Central memory CD8-positive, alpha-beta T cell (primary cell): Measurements from ENCODE around the gene MYH7.
"Not testable (repeated sequence)": the region's sequence is repeated elsewhere in the genome, so short reads cannot be mapped to it uniquely, and the experiment has no call there.

Experiments used
- ATAC-seq: fragments of 150-1000 bp; cut with Tn5 transposase; replicated peaks from 2 replicates; pipeline ENCODE4 v1.10.0; 2022; ENCODE audit warnings: mild to moderate bottlenecking, moderate FRiP score, moderate number of reproducible peaks; ENCODE audit not compliant: poor library complexity, severe bottlenecking; ENCODE audit errors: extremely low read depth
- DNase-seq, 2 donors: peaks; one replicate each; pipeline ENCODE4 v3.0.0; 2021; ENCODE audit warnings: low spot score in 2 of 2
- H3K27ac Mint-ChIP-seq: one replicate; pipeline ENCODE4 v1.8.0; 2022; ENCODE audit warnings: low read depth, mild to moderate bottlenecking, moderate library complexity, mixed read lengths
- H3K27me3 Mint-ChIP-seq: one replicate; pipeline ENCODE4 v1.8.0; 2022; ENCODE audit warnings: mixed read lengths
- H3K36me3 Mint-ChIP-seq: one replicate; pipeline ENCODE4 v1.8.0; 2022; ENCODE audit warnings: mild to moderate bottlenecking, moderate library complexity, mixed read lengths; ENCODE audit not compliant: insufficient read depth
- H3K4me1 Mint-ChIP-seq: one replicate; pipeline ENCODE4 v1.8.0; 2022; ENCODE audit warnings: mixed read lengths
- H3K4me3 Mint-ChIP-seq: one replicate; pipeline ENCODE4 v1.8.0; 2022; ENCODE audit warnings: mild to moderate bottlenecking, moderate library complexity, mixed read lengths
- H3K9me3 Mint-ChIP-seq: one replicate; pipeline ENCODE4 v1.8.0; 2022; ENCODE audit warnings: mixed read lengths

Gene MYH7

GRCh38 chr14:23396781-23397407 lies 38.6 kb downstream of the MYH7 start:
- Mint-ChIP-seq H3K27me3 (peaks cover 20% of the 10 kb centered on the region), H3K4me1 (no peaks in the 10 kb centered on the region), H3K27ac (no peak overlapping the region), H3K9me3 (no peaks in the 10 kb centered on the region), H3K4me3 (no peak overlapping the region), H3K36me3 (peaks cover 3% of the 10 kb centered on the region)
- DNase-seq (no peak), ATAC-seq (no peak)

- H3K9me3 Mint-ChIP-seq = no peaks in the 10 kb centered on the region
- DNase-seq = no peak
- H3K4me3 Mint-ChIP-seq = no peak overlapping the region
These were observed 39.3 kb downstream of the MYH7 start for GRCh38 chr14:23396126-23396525.

GRCh38 chr14:23392613-23393012 lies 42.8 kb downstream of the MYH7 start:
- no peaks in the 10 kb centered on the region for H3K9me3 Mint-ChIP-seq
- H3K4me1 Mint-ChIP-seq = no peaks in the 10 kb centered on the region
- DNase-seq = no peak
- no peak overlapping the region for H3K4me3 Mint-ChIP-seq
- H3K36me3 Mint-ChIP-seq = peaks cover 3% of the 10 kb centered on the region
- no peak overlapping the region for H3K27ac Mint-ChIP-seq
- no peak for ATAC-seq
- peaks cover 45% of the 10 kb centered on the region for H3K27me3 Mint-ChIP-seq

More at GRCh38 chr14:23396126-23396525, 39.3 kb downstream of the MYH7 start:
- H3K27ac Mint-ChIP-seq = no peak overlapping the region
- ATAC-seq = no peak
- H3K4me1 Mint-ChIP-seq = no peaks in the 10 kb centered on the region
- peaks cover 19% of the 10 kb centered on the region for H3K27me3 Mint-ChIP-seq
- H3K36me3 Mint-ChIP-seq = peaks cover 3% of the 10 kb centered on the region

- ATAC-seq, H3K9me3 Mint-ChIP-seq, H3K4me3 Mint-ChIP-seq, DNase-seq, H3K36me3 Mint-ChIP-seq, H3K4me1 Mint-ChIP-seq, H3K27ac Mint-ChIP-seq: not testable (repeated sequence)
- H3K27me3 Mint-ChIP-seq = peaks cover 45% of the 10 kb centered on the region
These were observed 45.6 kb downstream of the MYH7 start for GRCh38 chr14:23389871-23390270.

- Mint-ChIP-seq H3K27ac (no peak overlapping the region), H3K36me3 (peaks cover 3% of the 10 kb centered on the region), H3K4me1 (no peaks in the 10 kb centered on the region), H3K27me3 (peaks cover 47% of the 10 kb centered on the region), H3K4me3 (no peak overlapping the region), H3K9me3 (no peaks in the 10 kb centered on the region)
- no peak for ATAC-seq
- no peak for DNase-seq
These were observed 46.1 kb downstream of the MYH7 start for GRCh38 chr14:23389396-23389795.

- DNase-seq (no peak), ATAC-seq (no peak)
- Mint-ChIP-seq H3K36me3 (peaks cover 3% of the 10 kb centered on the region), H3K9me3 (no peaks in the 10 kb centered on the region), H3K4me3 (no peak overlapping the region), H3K27ac (no peak overlapping the region), H3K27me3 (peaks cover 51% of the 10 kb centered on the region), H3K4me1 (no peaks in the 10 kb centered on the region)
These were observed 46.5 kb downstream of the MYH7 start for GRCh38 chr14:23388996-23389395.

GRCh38 chr14:23387916-23388882 lies 47.3 kb downstream of the MYH7 start:
- no peak for ATAC-seq
- H3K4me1 Mint-ChIP-seq = no peaks in the 10 kb centered on the region
- no peak overlapping the region for H3K4me3 Mint-ChIP-seq
- no peaks in the 10 kb centered on the region for H3K9me3 Mint-ChIP-seq
- H3K27ac Mint-ChIP-seq = no peak overlapping the region
- H3K36me3 Mint-ChIP-seq = peaks cover 3% of the 10 kb centered on the region
- peaks cover 52% of the 10 kb centered on the region for H3K27me3 Mint-ChIP-seq
- DNase-seq = no peak

GRCh38 chr14:23386999-23387398 lies 48.5 kb downstream of the MYH7 start:
- H3K9me3 Mint-ChIP-seq = no peaks in the 10 kb centered on the region
- no peak for DNase-seq
- no peak for ATAC-seq
- peaks cover 63% of the 10 kb centered on the region for H3K27me3 Mint-ChIP-seq
- no peak overlapping the region for H3K4me3 Mint-ChIP-seq
- H3K4me1 Mint-ChIP-seq = no peaks in the 10 kb centered on the region
- H3K27ac Mint-ChIP-seq = no peak overlapping the region
- H3K36me3 Mint-ChIP-seq = peaks cover 3% of the 10 kb centered on the region

- H3K27ac Mint-ChIP-seq, DNase-seq: not testable (repeated sequence)
These were observed 49.2 kb downstream of the MYH7 start for GRCh38 chr14:23386266-23386657.

GRCh38 chr14:23385642-23386265 lies 49.7 kb downstream of the MYH7 start:
- Mint-ChIP-seq H3K27ac (no peak overlapping the region), H3K36me3 (peaks cover 3% of the 10 kb centered on the region), H3K4me1 (no peaks in the 10 kb centered on the region), H3K4me3 (no peak overlapping the region), H3K9me3 (no peaks in the 10 kb centered on the region), H3K27me3 (peaks cover 70% of the 10 kb centered on the region)
- no peak for ATAC-seq
- DNase-seq = no peak

More at GRCh38 chr14:23386266-23386657, 49.2 kb downstream of the MYH7 start:
- H3K9me3 Mint-ChIP-seq, H3K36me3 Mint-ChIP-seq, H3K4me3 Mint-ChIP-seq, ATAC-seq, H3K4me1 Mint-ChIP-seq: not testable (repeated sequence)
- peaks cover 70% of the 10 kb centered on the region for H3K27me3 Mint-ChIP-seq

GRCh38 chr14:23385244-23385641 lies 50.2 kb downstream of the MYH7 start:
- Mint-ChIP-seq H3K27ac (no peak overlapping the region), H3K27me3 (peaks cover 70% of the 10 kb centered on the region), H3K4me1 (no peaks in the 10 kb centered on the region), H3K9me3 (no peaks in the 10 kb centered on the region), H3K36me3 (peaks cover 3% of the 10 kb centered on the region), H3K4me3 (no peak overlapping the region)
- no peak for ATAC-seq
- DNase-seq = no peak

- DNase-seq = no peak
- Mint-ChIP-seq H3K4me1 (no peaks in the 10 kb centered on the region), H3K36me3 (peaks cover 3% of the 10 kb centered on the region), H3K4me3 (no peak overlapping the region), H3K27me3 (peaks cover 63% of the 10 kb centered on the region), H3K9me3 (no peaks in the 10 kb centered on the region), H3K27ac (no peak overlapping the region)
- ATAC-seq = no peak
These were observed 50.9 kb downstream of the MYH7 start for GRCh38 chr14:23384364-23385080.
